HG03045 (cell line): ENCODE results near the gene ATG9B.

Experiments
- ATAC-seq: cut with Tn5 transposase; IDR thresholded peaks from one replicate; pipeline ENCODE4 v1.9.1; 2021; ENCODE audit warnings: mild to moderate bottlenecking, moderate library complexity; ENCODE audit not compliant: unreplicated experiment

Gene ATG9B

GRCh38 chr7:150988230-150989226 is 35.8 kb downstream of the ATG9B start:
- no peak for ATAC-seq

- ATAC-seq = no peak
Measured at GRCh38 chr7:150986556-150986955, 37.7 kb downstream of the ATG9B start.

GRCh38 chr7:150986099-150986512 is 38.2 kb downstream of the ATG9B start:
- no peak for ATAC-seq

GRCh38 chr7:150983893-150984368 is 40.4 kb downstream of the ATG9B start:
- no peak for ATAC-seq

- ATAC-seq = no peak
Measured at GRCh38 chr7:150982351-150982750, 41.9 kb downstream of the ATG9B start.

- no peak for ATAC-seq
Measured at GRCh38 chr7:150981644-150982043, 42.6 kb downstream of the ATG9B start.

GRCh38 chr7:150980663-150981062 is 43.6 kb downstream of the ATG9B start:
- ATAC-seq = no peak

- no peak for ATAC-seq
Measured at GRCh38 chr7:150979713-150980390, 44.4 kb downstream of the ATG9B start.

GRCh38 chr7:150978126-150978789 is 46.0 kb downstream of the ATG9B start, which contains the start of gene KCNH2:
Gene KCNH2 (minus strand): TSS chr7:150978321. CDS start chr7:150977913, 408 bp downstream.
- ATAC-seq = no peak

GRCh38 chr7:150977382-150978125 is 46.7 kb downstream of the ATG9B start:
- no peak for ATAC-seq

GRCh38 chr7:150976529-150977381 is 47.5 kb downstream of the ATG9B start:
- no peak for ATAC-seq

- no peak for ATAC-seq
Measured at GRCh38 chr7:150975536-150976319, 48.6 kb downstream of the ATG9B start.

GRCh38 chr7:150974468-150975391 is 49.6 kb downstream of the ATG9B start:
- peak; percentile 52 for ATAC-seq

- ATAC-seq = peak; percentile 1
Measured at GRCh38 chr7:150973571-150974451, 50.5 kb downstream of the ATG9B start.

- ATAC-seq = no peak
Measured at GRCh38 chr7:150972741-150973140, 51.6 kb downstream of the ATG9B start.

GRCh38 chr7:150972023-150972468 is 52.2 kb downstream of the ATG9B start:
- ATAC-seq = no peak
